Measurements from ENCODE around the gene GALNTL6.

- no peak for TF ChIP-seq CTCF (conservative IDR thresholded peaks at IDR 0.05)
- no peak for TF ChIP-seq EZH2 (IDR thresholded peaks at IDR 0.05; ENCODE audit: low read depth)
Observed at GRCh38 chr4:172683021-172683420, 869.8 kb downstream of the GALNTL6 start.
